Activated naive CD4-positive, alpha-beta T cell (primary cell): ENCODE data around the gene PLAGL1.
"Not testable (repeated sequence)": the region's sequence is repeated elsewhere in the genome, so short reads cannot be mapped to it uniquely, and the experiment has no call there.

Experiments used
- DNase-seq, 4 experiments: peaks; one replicate each; lab custom pipeline; 2025; lab: John Stamatoyannopoulos, UW

The PLAGL1 gene

GRCh38 chr6:144009628-144010027 lies 1.6 kb upstream of the PLAGL1 start:
- DNase-seq: not testable (repeated sequence)

GRCh38 chr6:144008846-144009245 lies 787 bp upstream of the PLAGL1 start:
- no peak for DNase-seq

GRCh38 chr6:144007478-144008119 lies 460 bp downstream of the PLAGL1 start:
- no peak for DNase-seq

GRCh38 chr6:144006736-144007477 lies 1.2 kb downstream of the PLAGL1 start:
- DNase-seq: no peak

- DNase-seq: no peak
Observed at GRCh38 chr6:143999406-143999805, 8.7 kb downstream of the PLAGL1 start.

GRCh38 chr6:143998686-143999085 lies 9.4 kb downstream of the PLAGL1 start:
- DNase-seq: no peak

- DNase-seq: no peak
Observed at GRCh38 chr6:143993965-143994646, 14.0 kb downstream of the PLAGL1 start.

GRCh38 chr6:143992285-143992684 lies 15.8 kb downstream of the PLAGL1 start:
- no peak for DNase-seq

- DNase-seq: no peak
Observed at GRCh38 chr6:143986463-143987065, 21.5 kb downstream of the PLAGL1 start.

GRCh38 chr6:143984666-143985065 lies 23.4 kb downstream of the PLAGL1 start:
- no peak for DNase-seq

GRCh38 chr6:143982968-143983367 lies 25.1 kb downstream of the PLAGL1 start:
- DNase-seq: no peak

- DNase-seq: no peak
Observed at GRCh38 chr6:143980921-143981320, 27.1 kb downstream of the PLAGL1 start.

GRCh38 chr6:143976806-143977349 lies 31.2 kb downstream of the PLAGL1 start:
- no peak for DNase-seq

- DNase-seq: no peak
Observed at GRCh38 chr6:143974089-143974488, 34.0 kb downstream of the PLAGL1 start.

- no peak for DNase-seq
Observed at GRCh38 chr6:143973097-143973966, 34.7 kb downstream of the PLAGL1 start.

GRCh38 chr6:143971482-143972205 lies 36.4 kb downstream of the PLAGL1 start:
- no peak for DNase-seq

GRCh38 chr6:143970456-143971218 lies 37.4 kb downstream of the PLAGL1 start:
- no peak for DNase-seq

GRCh38 chr6:143969077-143969476 lies 39.0 kb downstream of the PLAGL1 start:
- no peak for DNase-seq

GRCh38 chr6:143967706-143968376 lies 40.2 kb downstream of the PLAGL1 start:
- DNase-seq: no peak
